A549 (cell line): ENCODE measurements around the gene PTPRD.

Experiments used
- CEBPB ChIP-seq, 2 experiments: fragments of >200 bp in 1 of 2; sonication (Bioruptor Twin) in 1 of 2; formaldehyde crosslinking in 1 of 2; IDR thresholded peaks; 2 replicates each; pipeline ENCODE4 v1.6.1; 2012 to 2016
- EP300 ChIP-seq, 2 experiments: fragments of >200 bp; sonication (Bioruptor Twin); formaldehyde crosslinking; IDR thresholded peaks; 2 replicates in 1 of 2; 3 replicates in 1 of 2; pipeline ENCODE4 v1.6.1; 2016 to 2017
- HOXA7 ChIP-seq: fragments of 250-450 bp; sonication (Bioruptor Pico); IDR thresholded peaks from 2 replicates; pipeline ENCODE4 v1.5.0; 2020; ENCODE audit warnings: mild to moderate bottlenecking, moderate library complexity
- KDM5A ChIP-seq: fragments of 200-600 bp; sonication (generic); IDR thresholded peaks from 2 replicates; pipeline ENCODE4 v1.6.1; 2016; ENCODE audit warnings: antibody characterized with exemption, mild to moderate bottlenecking
- POLR2A ChIP-seq: IDR thresholded peaks from 2 replicates; pipeline ENCODE4 v1.6.1; 2012; ENCODE audit warnings: mild to moderate bottlenecking, low read length
- POLR2AphosphoS2 ChIP-seq: conservative IDR thresholded peaks from 2 replicates; pipeline ENCODE4 v1.6.1; 2012; ENCODE audit warnings: low read length, improper control_type of control experiment, inconsistent platforms
- RAD21 ChIP-seq, 2 experiments: fragments of >200 bp in 1 of 2; sonication (Bioruptor Twin) in 1 of 2; formaldehyde crosslinking in 1 of 2; IDR thresholded peaks in 1 of 2; conservative IDR thresholded peaks in 1 of 2; 2 replicates in 1 of 2; 3 replicates in 1 of 2; pipeline ENCODE4 v1.6.1; 2012 to 2018; ENCODE audit warnings: inconsistent platforms in 1 of 2
- RFX5 ChIP-seq: fragments of 450-650 bp; IDR thresholded peaks from 2 replicates; pipeline ENCODE4 v1.7.1; 2014; ENCODE audit warnings: antibody characterized with exemption, mild to moderate bottlenecking, moderate library complexity
- SMC3 ChIP-seq: fragments of >200 bp; sonication (Bioruptor Twin); formaldehyde crosslinking; IDR thresholded peaks from 3 replicates; pipeline ENCODE4 v1.6.1; 2018; ENCODE audit warnings: inconsistent platforms
- TFCP2L1 ChIP-seq: fragments of 250-450 bp; sonication (Bioruptor Pico); IDR thresholded peaks from 2 replicates; pipeline ENCODE4 v1.5.0; 2021; ENCODE audit warnings: mild to moderate bottlenecking
- TF ChIP-seq, protein P1 (sequence below): fragments of >200 bp; sonication (Bioruptor Twin); formaldehyde crosslinking; IDR thresholded peaks from 3 replicates; pipeline ENCODE4 v1.5.1; 2016
- TF ChIP-seq, protein P2 (sequence below): fragments of 450-650 bp; IDR thresholded peaks from 2 replicates; pipeline ENCODE4 v1.6.1; 2014; ENCODE audit warnings: antibody characterized with exemption

DNA sequence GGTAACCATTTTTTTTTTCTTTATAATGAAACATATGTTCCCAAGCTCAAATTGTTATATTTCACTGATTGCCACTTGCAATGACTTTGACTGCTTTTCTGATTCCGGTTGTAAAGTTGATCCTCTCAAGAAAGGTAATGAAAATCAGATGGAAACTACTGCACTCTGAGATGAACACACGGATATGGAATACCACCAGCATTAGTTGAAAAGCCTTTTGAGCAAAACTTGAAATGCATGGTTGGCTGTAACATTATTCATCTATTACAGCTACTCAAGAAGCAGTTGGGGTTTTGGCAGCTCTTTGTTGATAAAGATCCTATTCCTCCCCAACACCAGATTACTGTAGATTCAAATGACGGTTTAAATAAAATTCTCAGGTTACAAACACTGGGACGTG lies 2221.7 kb downstream of the PTPRD start:
- TF ChIP-seq RAD21 (conservative IDR thresholded peaks at IDR 0.05 in 1 of 2, IDR thresholded peaks at IDR 0.05 in 1 of 2) = no peak
- TF ChIP-seq, protein P1, sequence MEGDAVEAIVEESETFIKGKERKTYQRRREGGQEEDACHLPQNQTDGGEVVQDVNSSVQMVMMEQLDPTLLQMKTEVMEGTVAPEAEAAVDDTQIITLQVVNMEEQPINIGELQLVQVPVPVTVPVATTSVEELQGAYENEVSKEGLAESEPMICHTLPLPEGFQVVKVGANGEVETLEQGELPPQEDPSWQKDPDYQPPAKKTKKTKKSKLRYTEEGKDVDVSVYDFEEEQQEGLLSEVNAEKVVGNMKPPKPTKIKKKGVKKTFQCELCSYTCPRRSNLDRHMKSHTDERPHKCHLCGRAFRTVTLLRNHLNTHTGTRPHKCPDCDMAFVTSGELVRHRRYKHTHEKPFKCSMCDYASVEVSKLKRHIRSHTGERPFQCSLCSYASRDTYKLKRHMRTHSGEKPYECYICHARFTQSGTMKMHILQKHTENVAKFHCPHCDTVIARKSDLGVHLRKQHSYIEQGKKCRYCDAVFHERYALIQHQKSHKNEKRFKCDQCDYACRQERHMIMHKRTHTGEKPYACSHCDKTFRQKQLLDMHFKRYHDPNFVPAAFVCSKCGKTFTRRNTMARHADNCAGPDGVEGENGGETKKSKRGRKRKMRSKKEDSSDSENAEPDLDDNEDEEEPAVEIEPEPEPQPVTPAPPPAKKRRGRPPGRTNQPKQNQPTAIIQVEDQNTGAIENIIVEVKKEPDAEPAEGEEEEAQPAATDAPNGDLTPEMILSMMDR = no peak
- no peak for TF ChIP-seq TFCP2L1
- no peak for TF ChIP-seq KDM5A
- TF ChIP-seq POLR2AphosphoS2 = no peak
- TF ChIP-seq HOXA7 (CRISPR knock-in tag) = no peak
- TF ChIP-seq, protein P2, sequence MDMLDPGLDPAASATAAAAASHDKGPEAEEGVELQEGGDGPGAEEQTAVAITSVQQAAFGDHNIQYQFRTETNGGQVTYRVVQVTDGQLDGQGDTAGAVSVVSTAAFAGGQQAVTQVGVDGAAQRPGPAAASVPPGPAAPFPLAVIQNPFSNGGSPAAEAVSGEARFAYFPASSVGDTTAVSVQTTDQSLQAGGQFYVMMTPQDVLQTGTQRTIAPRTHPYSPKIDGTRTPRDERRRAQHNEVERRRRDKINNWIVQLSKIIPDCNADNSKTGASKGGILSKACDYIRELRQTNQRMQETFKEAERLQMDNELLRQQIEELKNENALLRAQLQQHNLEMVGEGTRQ = no peak
- no peak for TF ChIP-seq EP300 (IDR thresholded peaks at IDR 0.05)
- no peak for TF ChIP-seq RFX5
- TF ChIP-seq SMC3 = no peak
- no peak for TF ChIP-seq CEBPB (IDR thresholded peaks at IDR 0.05)
- no peak for TF ChIP-seq POLR2A
